Mesendoderm (in vitro differentiated cells): ENCODE data around the gene INSYN2B.

ENCODE experiments used
- DNase-seq: peaks from one replicate; pipeline ENCODE4 v3.0.0; 2013
- H2AK5ac ChIP-seq: 2 replicates; pipeline ENCODE4 v1.6.1; 2013; ENCODE audit warnings: low read length, inconsistent platforms
- H2BK120ac ChIP-seq: 2 replicates; pipeline ENCODE4 v1.6.1; 2013; ENCODE audit warnings: low read depth, mild to moderate bottlenecking, low read length, moderate library complexity, mixed read lengths
- H2BK15ac ChIP-seq: replicated peaks from 2 replicates; pipeline ENCODE4 v1.6.1; 2013; ENCODE audit warnings: low read depth, mild to moderate bottlenecking, moderate library complexity
- H2BK5ac ChIP-seq: 2 replicates; pipeline ENCODE4 v1.6.1; 2013; ENCODE audit warnings: low read length, inconsistent platforms
- H3K18ac ChIP-seq: 2 replicates; pipeline ENCODE4 v1.6.1; 2013; ENCODE audit warnings: mild to moderate bottlenecking, low read length, mixed read lengths
- H3K23ac ChIP-seq: one replicate; pipeline ENCODE4 v1.6.1; 2013; ENCODE audit warnings: low read length
- H3K27ac ChIP-seq: 2 replicates; pipeline ENCODE4 v1.5.1; 2013; ENCODE audit warnings: low read depth, mild to moderate bottlenecking, inconsistent platforms, low read length, moderate library complexity
- H3K27me3 ChIP-seq: 2 replicates; pipeline ENCODE4 v1.6.1; 2013; ENCODE audit warnings: low read length, control low read depth, mild to moderate bottlenecking, inconsistent platforms; ENCODE audit not compliant: insufficient read depth, poor library complexity
- H3K36me3 ChIP-seq: 2 replicates; pipeline ENCODE4 v1.6.1; 2013; ENCODE audit warnings: low read length, inconsistent platforms; ENCODE audit not compliant: control insufficient read depth, insufficient read depth
- H3K4ac ChIP-seq: one replicate; pipeline ENCODE4 v1.6.1; 2013; ENCODE audit warnings: low read depth, mild to moderate bottlenecking, low read length, moderate library complexity
- H3K4me1 ChIP-seq: 2 replicates; pipeline ENCODE4 v1.6.1; 2013; ENCODE audit warnings: low read depth, low read length, inconsistent platforms; ENCODE audit not compliant: control insufficient read depth
- H3K4me2 ChIP-seq: 2 replicates; pipeline ENCODE4 v1.6.1; 2013; ENCODE audit warnings: low read length
- H3K4me3 ChIP-seq: 2 replicates; pipeline ENCODE4 v1.5.1; 2013; ENCODE audit warnings: mild to moderate bottlenecking, low read length
- H3K56ac ChIP-seq: one replicate; pipeline ENCODE4 v1.6.1; 2013; ENCODE audit warnings: low read length
- H3K79me1 ChIP-seq: 2 replicates; pipeline ENCODE4 v1.6.1; 2013; ENCODE audit warnings: low read length, inconsistent platforms
- H3K79me2 ChIP-seq: 2 replicates; pipeline ENCODE4 v1.6.1; 2013; ENCODE audit warnings: mild to moderate bottlenecking, low read length; ENCODE audit not compliant: control insufficient read depth, insufficient read depth
- H3K9ac ChIP-seq: 2 replicates; pipeline ENCODE4 v1.6.1; 2013; ENCODE audit warnings: low read length, inconsistent platforms
- H4K5ac ChIP-seq: one replicate; pipeline ENCODE4 v1.6.1; 2013; ENCODE audit warnings: low read length
- H4K8ac ChIP-seq: one replicate; pipeline ENCODE4 v1.6.1; 2013; ENCODE audit warnings: low read depth, mild to moderate bottlenecking, control low read depth, low read length, moderate library complexity
- WGBS: extraction: QIAGEN DNeasy Blood & Tissue Kit; methylation state at CpG from one replicate; pipeline ENCODE4 v1.1.7; 2013; ENCODE audit warnings: low lambda C conversion rate, missing lambda C conversion rate; ENCODE audit not compliant: insufficient coverage; ENCODE audit errors: extremely low coverage; 5-methylcytosine and 5-hydroxymethylcytosine counted together

INSYN2B gene

GRCh38 chr5:169988947-169989346 is 8.7 kb upstream of the INSYN2B start:
- H3K4me3 ChIP-seq: no peak overlapping the region
- no peaks in the 10 kb centered on the region for H3K36me3 ChIP-seq
- H3K4me1 ChIP-seq: peaks cover 7% of the 10 kb centered on the region
- H2BK5ac ChIP-seq: no peak overlapping the region
- H2BK15ac ChIP-seq: no peak overlapping the region
- no peak overlapping the region for H4K5ac ChIP-seq
- H3K23ac ChIP-seq: no peak overlapping the region
- no peak overlapping the region for H3K56ac ChIP-seq
- no peak overlapping the region for H3K9ac ChIP-seq
- no CpG with 5 or more reads among the region's 1 CpG for WGBS
- no peak overlapping the region for H3K27ac ChIP-seq
- no peak overlapping the region for H4K8ac ChIP-seq
- no peaks in the 10 kb centered on the region for H3K79me1 ChIP-seq
- no peak overlapping the region for H2BK120ac ChIP-seq
- H3K79me2 ChIP-seq: no peaks in the 10 kb centered on the region
- no peak overlapping the region for H3K18ac ChIP-seq
- H3K4ac ChIP-seq: no peak overlapping the region
- no peak overlapping the region for H3K4me2 ChIP-seq
- H3K27me3 ChIP-seq: no peaks in the 10 kb centered on the region
- DNase-seq: no peak
- H2AK5ac ChIP-seq: no peak overlapping the region

GRCh38 chr5:169988206-169988605 is 7.9 kb upstream of the INSYN2B start:
- no peak overlapping the region for H2BK120ac ChIP-seq
- H3K9ac ChIP-seq: no peak overlapping the region
- no peak overlapping the region for H3K4ac ChIP-seq
- WGBS: no CpG with 5 or more reads among the region's 4 CpGs
- H3K23ac ChIP-seq: no peak overlapping the region
- no peak overlapping the region for H4K5ac ChIP-seq
- no peak overlapping the region for H3K27ac ChIP-seq
- H3K79me1 ChIP-seq: no peaks in the 10 kb centered on the region
- no peak overlapping the region for H2AK5ac ChIP-seq
- no peak overlapping the region for H4K8ac ChIP-seq
- H3K18ac ChIP-seq: no peak overlapping the region
- no peak overlapping the region for H2BK5ac ChIP-seq
- no peaks in the 10 kb centered on the region for H3K27me3 ChIP-seq
- no peak overlapping the region for H2BK15ac ChIP-seq
- peaks cover 4% of the 10 kb centered on the region for H3K4me1 ChIP-seq
- H3K79me2 ChIP-seq: no peaks in the 10 kb centered on the region
- no peak for DNase-seq
- H3K36me3 ChIP-seq: no peaks in the 10 kb centered on the region
- no peak overlapping the region for H3K4me3 ChIP-seq
- H3K56ac ChIP-seq: no peak overlapping the region
- no peak overlapping the region for H3K4me2 ChIP-seq

- Histone ChIP-seq H3K4ac (no peak overlapping the region), H4K8ac (no peak overlapping the region), H3K4me1 (peaks cover 12% of the 10 kb centered on the region), H3K36me3 (no peaks in the 10 kb centered on the region), H3K79me1 (no peaks in the 10 kb centered on the region), H3K4me3 (peak overlapping the region; percentile 9), H3K4me2 (peak overlapping the region; percentile 39), H3K9ac (peak overlapping the region; percentile 62), H2BK5ac (no peak overlapping the region), H3K27me3 (no peaks in the 10 kb centered on the region), H2BK120ac (no peak overlapping the region), H3K79me2 (no peaks in the 10 kb centered on the region), H3K56ac (peak overlapping the region; percentile 83), H3K23ac (no peak overlapping the region), H2BK15ac (no peak overlapping the region), H3K27ac (no peak overlapping the region), H4K5ac (peak overlapping the region; percentile 23), H3K18ac (peak overlapping the region; percentile 77), H2AK5ac (no peak overlapping the region)
- no CpG with 5 or more reads among the region's 3 CpGs for WGBS
- peak; percentile 11 for DNase-seq
These were observed 424 bp downstream of the INSYN2B start for GRCh38 chr5:169979871-169980270.

- no peak overlapping the region for H3K4me3 ChIP-seq
- no CpG with 5 or more reads among the region's 7 CpGs for WGBS
These were observed 1.6 kb downstream of the INSYN2B start for GRCh38 chr5:169978714-169979113.

GRCh38 chr5:169974121-169974770 is 6.0 kb downstream of the INSYN2B start:
- Histone ChIP-seq H3K56ac (no peak overlapping the region), H3K79me2 (no peaks in the 10 kb centered on the region), H4K5ac (no peak overlapping the region), H2AK5ac (no peak overlapping the region), H3K27ac (no peak overlapping the region), H3K4me2 (no peak overlapping the region), H2BK5ac (no peak overlapping the region), H2BK120ac (no peak overlapping the region), H3K27me3 (no peaks in the 10 kb centered on the region), H3K9ac (no peak overlapping the region), H2BK15ac (no peak overlapping the region), H3K23ac (no peak overlapping the region), H3K4ac (no peak overlapping the region), H3K79me1 (no peaks in the 10 kb centered on the region), H3K4me1 (peaks cover 14% of the 10 kb centered on the region), H3K4me3 (no peak overlapping the region), H3K36me3 (no peaks in the 10 kb centered on the region), H4K8ac (no peak overlapping the region), H3K18ac (no peak overlapping the region)
- WGBS: no CpG with 5 or more reads among the region's 6 CpGs
- no peak for DNase-seq

More at GRCh38 chr5:169978714-169979113, 1.6 kb downstream of the INSYN2B start:
- DNase-seq: no peak
- Histone ChIP-seq H2AK5ac (no peak overlapping the region), H3K27me3 (no peaks in the 10 kb centered on the region), H3K18ac (peak overlapping the region; percentile 82), H3K4me1 (peaks cover 12% of the 10 kb centered on the region), H2BK5ac (no peak overlapping the region), H3K4ac (no peak overlapping the region), H3K79me2 (no peaks in the 10 kb centered on the region), H3K56ac (peak overlapping the region; percentile 62), H3K36me3 (no peaks in the 10 kb centered on the region), H4K8ac (no peak overlapping the region), H2BK15ac (no peak overlapping the region), H2BK120ac (no peak overlapping the region), H3K79me1 (no peaks in the 10 kb centered on the region), H3K27ac (no peak overlapping the region), H3K4me2 (no peak overlapping the region), H3K9ac (peak overlapping the region; percentile 52), H4K5ac (no peak overlapping the region), H3K23ac (no peak overlapping the region)

GRCh38 chr5:169973056-169973455 is 7.2 kb downstream of the INSYN2B start:
- H3K79me2 ChIP-seq: no peaks in the 10 kb centered on the region
- H4K8ac ChIP-seq: no peak overlapping the region
- no peak overlapping the region for H3K4ac ChIP-seq
- peaks cover 9% of the 10 kb centered on the region for H3K4me1 ChIP-seq
- H3K4me2 ChIP-seq: no peak overlapping the region
- H2AK5ac ChIP-seq: no peak overlapping the region
- H3K27me3 ChIP-seq: no peaks in the 10 kb centered on the region
- H3K9ac ChIP-seq: no peak overlapping the region
- no CpG with 5 or more reads among the region's 3 CpGs for WGBS
- H3K18ac ChIP-seq: no peak overlapping the region
- no peak overlapping the region for H2BK5ac ChIP-seq
- H3K23ac ChIP-seq: no peak overlapping the region
- no peak overlapping the region for H2BK15ac ChIP-seq
- no peak overlapping the region for H3K27ac ChIP-seq
- no peaks in the 10 kb centered on the region for H3K36me3 ChIP-seq
- no peaks in the 10 kb centered on the region for H3K79me1 ChIP-seq
- H4K5ac ChIP-seq: no peak overlapping the region
- H3K56ac ChIP-seq: no peak overlapping the region
- no peak for DNase-seq
- H2BK120ac ChIP-seq: no peak overlapping the region
- H3K4me3 ChIP-seq: no peak overlapping the region
